Chondrocyte (in vitro differentiated cells): ENCODE data around the gene MCOLN1. TPM values are rescaled to one million over a fixed set of nuclear protein-coding genes. Genes with fewer than 3 reads are reported as not detected.

Experiments used
- DNase-seq: peaks from one replicate; pipeline ENCODE4 v3.0.0; 2021; ENCODE audit warnings: mixed read lengths, low spot score
- H3K27ac Mint-ChIP-seq: one replicate; pipeline ENCODE4 v1.8.0; 2021; ENCODE audit warnings: mild to moderate bottlenecking, moderate library complexity, mixed read lengths; ENCODE audit not compliant: unreplicated experiment
- H3K27me3 Mint-ChIP-seq: 2 replicates; pipeline ENCODE4 v1.8.0; 2021; ENCODE audit warnings: low read depth, mixed read lengths
- H3K36me3 Mint-ChIP-seq: 2 replicates; pipeline ENCODE4 v1.8.0; 2021; ENCODE audit warnings: low read depth, mixed read lengths
- H3K4me1 Mint-ChIP-seq: 2 replicates; pipeline ENCODE4 v1.8.0; 2021; ENCODE audit warnings: low read depth, mild to moderate bottlenecking, mixed read lengths
- H3K4me3 Mint-ChIP-seq: one replicate; pipeline ENCODE4 v1.8.0; 2021; ENCODE audit warnings: mild to moderate bottlenecking, moderate library complexity, mixed read lengths; ENCODE audit not compliant: unreplicated experiment
- H3K9me3 Mint-ChIP-seq: 2 replicates; pipeline ENCODE4 v1.8.0; 2021; ENCODE audit warnings: low read depth, mixed read lengths
- CTCF ChIP-seq: fragments of 200-600 bp; sonication (generic); IDR thresholded peaks from 2 replicates; pipeline ENCODE4 v1.5.0; 2021; ENCODE audit warnings: antibody characterized with exemption, mild to moderate bottlenecking, moderate library complexity
- total RNA-seq: library from RNA; stranded (reverse); gene quantifications from 3 replicates; pipeline ENCODE4 v1.2.1, GENCODE V29; 2021

The MCOLN1 gene
- total RNA-seq, 1 donor from 2014 or later = 27.9 TPM

- Mint-ChIP-seq H3K27me3 (peaks cover 1% of the 10 kb centered on the region), H3K27ac (no peak overlapping the region), H3K4me1 (peaks cover 4% of the 10 kb centered on the region), H3K9me3 (no peaks in the 10 kb centered on the region), H3K36me3 (no peaks in the 10 kb centered on the region), H3K4me3 (no peak overlapping the region)
- TF ChIP-seq CTCF = no peak
- no peak for DNase-seq
Observed at GRCh38 chr19:7504684-7505083, 17.7 kb upstream of the MCOLN1 start.

GRCh38 chr19:7505288-7505681, 17.1 kb upstream of the MCOLN1 start:
- Mint-ChIP-seq H3K27ac (no peak overlapping the region), H3K4me3 (no peak overlapping the region), H3K27me3 (peaks cover 1% of the 10 kb centered on the region), H3K9me3 (no peaks in the 10 kb centered on the region), H3K36me3 (no peaks in the 10 kb centered on the region), H3K4me1 (peaks cover 4% of the 10 kb centered on the region)
- no peak for DNase-seq
- no peak for TF ChIP-seq CTCF

- H3K27ac Mint-ChIP-seq = no peak overlapping the region
- H3K9me3 Mint-ChIP-seq = no peaks in the 10 kb centered on the region
- H3K4me1 Mint-ChIP-seq = peaks cover 4% of the 10 kb centered on the region
- DNase-seq = no peak
- no peaks in the 10 kb centered on the region for H3K36me3 Mint-ChIP-seq
- no peak for TF ChIP-seq CTCF
- H3K27me3 Mint-ChIP-seq = peaks cover 1% of the 10 kb centered on the region
- H3K4me3 Mint-ChIP-seq = no peak overlapping the region
Observed at GRCh38 chr19:7505682-7506384, 16.6 kb upstream of the MCOLN1 start.

- Mint-ChIP-seq H3K9me3 (no peaks in the 10 kb centered on the region), H3K4me1 (peaks cover 4% of the 10 kb centered on the region), H3K4me3 (no peak overlapping the region), H3K36me3 (no peaks in the 10 kb centered on the region), H3K27me3 (no peaks in the 10 kb centered on the region), H3K27ac (no peak overlapping the region)
- DNase-seq = no peak
- TF ChIP-seq CTCF = no peak
Observed at GRCh38 chr19:7506385-7507328, 15.8 kb upstream of the MCOLN1 start.

- TF ChIP-seq CTCF = no peak
- Mint-ChIP-seq H3K4me3 (no peak overlapping the region), H3K27ac (no peak overlapping the region), H3K4me1 (peaks cover 4% of the 10 kb centered on the region), H3K9me3 (no peaks in the 10 kb centered on the region), H3K36me3 (no peaks in the 10 kb centered on the region), H3K27me3 (no peaks in the 10 kb centered on the region)
- DNase-seq = no peak
Observed at GRCh38 chr19:7507884-7508283, 14.5 kb upstream of the MCOLN1 start.
